ENCODE data around the gene SUMO3.

Gene SUMO3

DNA sequence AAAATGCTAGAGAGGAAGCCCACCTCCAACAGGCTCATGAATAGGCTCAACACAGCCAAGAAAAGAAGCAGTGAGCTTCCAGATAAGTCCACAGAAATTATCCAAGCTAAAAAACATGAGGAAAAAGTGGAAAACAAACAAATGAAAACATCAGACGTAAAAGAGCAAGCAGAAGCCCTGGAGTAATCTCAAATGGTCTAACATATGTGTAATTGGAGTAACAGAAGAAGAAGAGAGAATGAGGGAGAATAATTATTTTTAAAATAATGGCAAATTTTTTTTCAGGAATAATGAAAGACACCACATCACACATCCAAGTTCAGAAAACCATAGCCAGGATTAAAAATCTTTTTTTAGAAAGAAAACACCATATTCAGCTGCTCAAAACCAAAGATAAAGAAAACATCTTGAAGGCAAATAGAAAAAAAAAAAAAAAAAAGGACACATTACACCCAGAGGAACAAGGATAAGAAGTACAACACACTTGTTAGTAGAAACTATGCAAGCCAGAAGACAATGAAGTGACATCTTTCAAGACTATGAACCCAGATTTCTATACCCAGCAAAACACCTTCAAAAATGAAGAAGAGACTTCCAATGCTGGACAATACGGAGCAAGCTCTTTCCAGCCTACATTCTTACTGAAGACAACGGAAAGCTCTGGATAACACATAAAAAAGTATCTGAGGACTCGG lies 10.6 kb upstream of the SUMO3 start:
- DNase-seq = no peak

GRCh38 chr21:44823179-44823660 lies 5.4 kb upstream of the SUMO3 start:
- DNase-seq = no peak

- no peak for DNase-seq
Measured at GRCh38 chr21:44822484-44823178, 4.8 kb upstream of the SUMO3 start.

- no peak for DNase-seq
Measured at GRCh38 chr21:44820851-44821250, 3.0 kb upstream of the SUMO3 start.

DNA sequence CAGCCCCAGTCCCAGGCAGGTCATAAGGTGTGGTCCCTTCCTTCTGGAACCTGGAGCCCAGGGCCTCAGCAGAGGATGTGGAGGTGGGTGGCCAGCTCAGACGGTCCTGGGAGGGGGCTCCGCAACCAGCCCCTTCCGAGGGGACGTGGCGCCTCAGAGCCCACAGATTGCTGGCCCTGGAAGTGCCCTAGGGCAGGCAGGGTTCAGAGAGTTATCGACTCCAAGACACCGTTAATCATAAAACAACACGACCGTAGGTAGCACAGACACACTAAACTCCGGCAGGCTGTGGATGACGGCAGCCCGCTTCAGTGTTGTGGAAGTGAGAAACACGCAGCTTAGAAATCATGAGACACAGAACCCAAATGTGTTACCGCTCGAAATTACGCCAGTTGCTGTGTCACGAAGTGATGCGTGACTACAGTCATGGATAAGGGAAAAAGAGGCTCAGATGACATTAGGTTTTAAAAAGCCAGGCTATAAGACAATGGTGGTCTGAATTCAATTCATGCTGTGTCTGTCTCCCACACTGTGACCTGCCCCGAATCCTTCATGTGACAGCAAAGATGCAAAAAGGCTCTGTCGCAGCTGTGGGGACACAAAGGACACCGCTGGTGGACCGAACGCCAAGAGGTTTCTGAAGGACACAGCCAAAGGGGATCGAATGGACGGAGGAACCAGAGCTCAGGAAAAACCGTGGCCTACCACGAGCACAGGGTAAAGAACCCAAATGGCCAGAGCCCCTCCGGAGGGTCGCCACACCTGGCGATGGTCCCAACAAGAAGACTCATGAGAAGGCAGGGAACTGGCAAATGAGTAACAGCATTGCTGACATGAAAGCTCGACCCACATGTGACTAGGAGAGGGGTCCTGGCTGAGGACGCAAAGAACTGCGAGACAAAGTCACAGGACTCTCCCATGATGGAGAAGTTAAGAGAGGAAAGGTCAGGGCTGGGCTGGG lies 1.7 kb upstream of the SUMO3 start:
- no peak for DNase-seq

DNA sequence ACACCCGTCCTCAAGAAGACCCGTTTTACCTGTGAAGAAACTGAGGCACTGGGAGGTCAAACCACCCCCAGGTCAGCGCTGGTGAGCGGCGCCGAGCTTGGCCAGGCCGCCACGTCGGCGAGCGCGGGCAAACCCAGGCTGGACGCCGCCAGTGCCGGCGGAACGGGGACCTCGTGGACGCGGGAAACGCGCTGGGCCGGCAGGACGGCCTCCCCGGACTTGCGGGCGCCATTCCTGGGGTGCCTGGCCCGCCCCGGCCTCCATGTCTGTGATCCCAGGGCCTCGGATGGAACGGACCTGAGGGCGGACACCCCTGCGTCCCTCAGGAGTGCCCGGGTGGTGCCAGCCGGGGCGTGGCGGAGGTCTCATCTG lies 764 bp upstream of the SUMO3 start:
- DNase-seq = no peak

- peak; percentile 79 for DNase-seq
Measured at GRCh38 chr21:44817506-44817880, 369 bp downstream of the SUMO3 start.

DNA sequence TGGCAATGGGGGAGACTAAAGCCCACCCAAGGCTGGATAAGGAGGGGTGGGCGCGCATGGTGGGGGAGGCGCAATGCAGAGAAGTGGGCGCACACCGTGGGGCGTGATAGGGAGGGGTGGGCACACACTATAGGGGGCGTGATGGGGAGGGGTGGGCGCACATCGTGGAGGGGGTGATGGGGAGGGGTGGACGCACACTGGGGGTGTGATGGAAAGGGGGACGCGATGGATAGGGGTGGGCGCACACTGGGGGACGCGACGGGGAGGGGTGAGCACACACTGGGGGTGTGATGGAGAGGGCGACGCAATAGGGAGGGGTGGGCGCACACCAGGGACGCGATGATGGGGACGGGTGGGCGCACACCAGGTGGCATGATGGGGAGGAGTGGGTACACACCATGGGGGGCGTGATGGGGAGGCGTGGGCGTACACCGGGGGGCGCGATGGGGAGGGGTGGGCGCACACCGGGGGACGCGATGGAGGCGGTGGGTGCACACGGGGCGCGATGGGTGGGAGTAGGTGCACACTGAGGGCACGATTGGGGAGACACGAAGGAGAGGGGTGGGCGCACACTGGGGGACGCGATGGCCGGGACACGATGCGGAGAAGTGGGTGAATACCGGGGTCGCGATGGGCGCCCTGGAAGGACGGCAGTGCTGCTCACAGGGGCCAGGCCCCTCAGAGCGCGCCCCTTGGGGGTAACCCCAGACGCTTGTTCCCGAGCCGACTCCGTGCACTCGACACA lies 929 bp downstream of the SUMO3 start:
- DNase-seq = no peak

DNA sequence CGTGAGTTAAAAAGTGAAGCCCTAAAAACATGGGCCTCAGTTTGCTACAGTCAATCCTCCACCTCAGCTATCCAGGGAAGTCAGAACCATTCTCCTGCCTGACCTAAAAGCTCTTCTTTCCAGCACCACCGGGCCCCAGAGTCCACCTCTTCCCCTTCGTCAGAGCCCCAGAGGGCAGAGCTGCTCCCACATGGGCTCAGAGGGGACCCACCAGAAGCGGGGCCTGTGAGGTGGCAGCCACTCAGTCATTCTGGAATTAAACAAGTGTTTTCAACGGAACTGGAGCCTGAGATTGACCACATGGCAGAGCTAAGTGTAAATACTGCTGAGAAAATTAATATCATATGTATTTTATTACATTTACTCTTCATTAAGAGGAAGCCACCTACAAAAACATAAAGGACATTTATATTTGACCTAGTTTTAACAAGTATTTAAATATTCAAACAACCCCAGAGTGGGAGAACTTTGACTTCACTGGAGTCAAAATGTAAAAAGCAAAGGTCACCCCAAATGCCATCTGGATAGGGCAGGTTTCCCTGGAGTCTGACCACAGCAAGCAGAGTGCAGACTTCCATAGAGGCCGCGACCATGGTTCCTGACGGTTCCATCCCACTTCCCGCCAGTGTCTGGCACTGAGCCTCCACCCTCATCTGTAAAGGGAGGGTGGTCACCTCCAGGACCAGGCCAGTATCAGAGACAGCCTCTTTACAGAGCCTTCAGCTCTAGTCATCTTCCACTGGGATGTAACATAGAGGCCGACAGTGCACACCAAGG lies 1.8 kb downstream of the SUMO3 start:
- DNase-seq = no peak

DNA sequence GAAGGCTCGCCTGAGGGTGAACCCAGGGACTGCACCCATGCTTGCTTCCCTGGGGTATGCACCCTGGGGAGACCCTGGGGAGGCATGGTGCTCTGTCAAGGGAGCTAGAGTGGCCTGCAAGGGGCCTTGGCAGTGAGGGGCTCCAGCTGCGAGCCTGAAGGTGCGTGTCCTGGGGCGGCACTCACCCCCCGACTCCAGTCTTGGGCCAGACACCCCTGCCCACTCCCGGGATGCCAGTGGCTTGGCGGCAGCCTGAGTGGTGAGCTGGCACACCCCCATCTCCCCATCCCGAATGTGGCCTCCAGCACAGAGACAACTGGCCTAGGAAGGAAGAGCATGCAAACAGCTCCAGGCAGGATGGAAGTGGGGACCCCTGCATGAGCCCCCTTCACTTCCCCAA lies 2.6 kb downstream of the SUMO3 start:
- no peak for DNase-seq

- no peak for DNase-seq
Measured at GRCh38 chr21:44814498-44815023, 3.3 kb downstream of the SUMO3 start.

DNA sequence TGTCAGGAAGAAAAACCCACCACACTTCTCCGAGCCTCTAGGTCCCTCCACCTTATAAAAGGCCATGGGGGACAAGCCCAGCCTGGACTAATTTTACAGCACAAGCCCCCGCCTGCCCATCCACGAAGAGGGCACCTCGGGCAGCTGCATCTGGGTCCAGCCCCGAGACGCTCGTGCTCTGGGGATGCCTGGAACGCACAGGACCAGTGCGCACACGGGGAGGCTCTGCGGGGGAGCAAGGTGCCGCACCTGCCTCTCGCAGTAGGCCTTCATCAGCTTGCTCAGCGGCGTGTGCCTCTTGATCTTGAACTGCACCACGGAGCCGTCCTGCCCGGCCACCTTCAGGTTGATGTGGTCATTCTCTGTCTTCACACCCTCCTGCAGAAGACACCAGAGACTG lies 4.1 kb downstream of the SUMO3 start:
- DNase-seq = no peak

DNA sequence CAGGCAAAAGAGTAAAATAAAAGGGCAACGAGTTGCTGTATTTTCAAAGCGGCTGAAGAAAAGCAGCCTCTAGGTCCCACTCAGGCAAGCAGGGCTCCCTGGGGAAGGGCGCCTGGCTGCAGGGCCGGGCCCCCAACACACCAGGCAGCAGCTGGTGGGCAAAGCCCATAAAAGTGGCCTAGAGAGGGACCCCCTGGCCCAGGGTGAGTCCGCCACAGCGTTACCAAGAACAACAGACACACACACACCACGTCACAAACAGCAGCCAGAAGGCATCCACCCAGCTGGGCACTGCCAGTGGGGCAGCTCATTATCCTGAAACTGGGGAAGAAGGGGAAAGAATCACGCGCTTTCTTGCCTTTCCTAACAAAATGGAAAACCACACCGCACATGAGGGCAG lies 4.7 kb downstream of the SUMO3 start:
- DNase-seq = no peak

DNA sequence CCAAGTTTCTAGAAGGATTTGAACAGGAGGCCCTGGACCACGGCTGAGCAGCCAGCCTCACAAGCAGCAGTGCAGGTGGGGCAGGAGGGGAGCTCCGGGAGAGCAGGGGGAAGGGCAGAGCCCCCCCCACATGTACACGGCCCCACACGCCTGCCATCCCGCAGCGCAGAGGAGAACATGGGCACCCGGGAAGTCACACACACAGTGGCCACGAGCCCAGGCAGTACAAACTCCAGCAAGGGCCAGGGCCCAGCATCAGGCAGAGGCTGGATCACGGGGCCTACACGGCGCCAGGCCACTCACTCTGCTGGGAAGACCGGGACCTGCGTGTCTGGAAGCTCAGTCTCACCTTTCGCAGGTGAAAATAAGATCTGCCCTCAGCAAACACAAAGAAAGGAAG lies 5.2 kb downstream of the SUMO3 start:
- DNase-seq = no peak

DNA sequence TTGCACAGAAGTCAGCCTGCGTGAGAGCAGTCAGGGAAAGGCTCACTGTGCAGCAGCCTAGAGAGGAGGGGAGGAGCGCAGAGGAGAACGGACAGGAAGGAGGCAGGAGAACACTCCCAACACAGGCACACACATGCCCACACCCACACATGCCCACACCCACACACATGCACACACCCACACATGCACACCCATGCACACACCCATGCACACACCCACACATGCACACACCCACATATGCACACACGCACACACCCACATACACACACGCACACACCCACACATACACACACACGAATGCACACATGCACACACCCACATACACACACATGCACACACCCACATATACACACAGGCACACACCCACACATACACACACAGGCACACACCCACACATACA lies 7.1 kb downstream of the SUMO3 start:
- no peak for DNase-seq

GRCh38 chr21:44805859-44806258 lies 12.0 kb downstream of the SUMO3 start:
- DNase-seq = no peak

- DNase-seq = no peak
Measured at GRCh38 chr21:44805226-44805625, 12.6 kb downstream of the SUMO3 start.

DNA sequence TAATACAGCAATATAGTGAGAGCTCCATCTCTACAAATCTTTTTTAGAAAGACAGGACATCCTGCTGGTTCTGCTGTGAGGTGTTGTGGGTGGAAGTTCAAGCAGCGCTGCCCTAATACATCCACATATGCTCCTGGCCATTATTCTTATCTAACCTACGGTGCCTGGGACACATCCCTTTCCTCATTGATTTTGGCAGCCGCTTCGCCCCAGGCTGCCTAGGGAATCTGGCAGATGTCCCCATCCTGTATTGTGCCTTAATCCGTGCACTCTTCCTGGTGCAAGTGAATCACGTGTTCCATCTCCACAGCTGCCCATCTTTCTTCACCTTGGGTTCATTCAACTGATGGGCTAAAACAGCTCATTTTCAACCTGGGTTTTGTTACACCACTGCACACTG lies 13.1 kb downstream of the SUMO3 start:
- DNase-seq = no peak

DNA sequence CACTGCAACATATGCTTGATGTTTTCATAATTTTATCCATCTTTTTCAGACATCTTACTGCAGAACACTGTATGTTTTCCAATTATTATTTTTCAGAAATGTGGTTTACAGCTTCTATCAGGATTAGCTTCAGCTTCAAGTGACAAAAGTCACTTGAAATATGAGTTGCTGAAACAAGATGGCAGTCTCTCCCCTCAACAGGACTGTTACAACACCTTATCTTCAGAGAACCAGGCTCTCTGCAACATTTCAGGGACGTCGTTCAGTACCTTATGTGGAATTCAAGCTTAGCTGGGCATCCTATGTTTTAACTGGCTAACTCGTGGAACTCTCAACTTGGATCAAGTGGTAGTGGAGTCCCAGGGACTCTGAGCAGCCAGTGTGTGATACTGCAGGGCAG lies 14.2 kb downstream of the SUMO3 start:
- no peak for DNase-seq

DNA sequence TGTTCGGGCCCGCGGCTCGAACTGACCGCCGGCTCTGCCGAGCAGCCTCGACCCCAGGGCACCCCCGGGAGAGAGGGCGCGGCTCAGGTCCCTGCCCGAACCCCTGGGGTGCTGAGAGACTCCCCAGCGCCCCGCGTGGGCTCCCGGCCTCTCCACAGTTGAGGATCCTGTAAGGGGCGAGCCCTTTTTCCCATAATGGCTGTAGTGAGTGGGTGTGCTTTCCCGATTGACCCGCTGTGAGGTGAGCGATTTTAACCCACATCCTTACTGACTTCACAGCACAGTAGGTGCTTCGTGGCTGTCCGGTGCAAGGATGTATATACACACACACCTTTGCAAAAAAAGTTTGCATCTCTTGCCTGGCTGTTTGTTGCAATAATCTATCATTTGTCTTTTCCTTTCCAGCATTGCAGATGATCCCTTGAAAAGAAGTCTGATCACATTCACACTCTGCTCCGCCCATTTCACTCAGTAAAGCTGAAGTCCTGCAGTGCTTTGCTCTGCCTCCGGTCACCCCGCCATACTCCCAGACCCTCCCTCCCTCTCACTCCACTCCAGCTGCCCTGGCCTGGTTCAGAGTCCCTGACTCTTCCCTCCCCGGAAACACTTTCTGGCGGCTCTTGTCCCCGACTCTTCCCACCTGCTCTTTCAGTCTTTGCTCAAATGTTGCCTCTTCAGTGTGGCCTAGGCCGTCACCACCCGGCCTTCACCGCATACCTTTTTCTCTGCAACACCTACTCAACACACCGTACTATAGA lies 15.3 kb downstream of the SUMO3 start:
- no peak for DNase-seq
